Progenitor cell of endocrine pancreas (in vitro differentiated cells): ENCODE measurements around the gene ATG14. TPM values are rescaled to one million over a fixed set of nuclear protein-coding genes. Genes with fewer than 3 reads are reported as not detected.
"Not testable (repeated sequence)": the region's sequence is repeated elsewhere in the genome, so short reads cannot be mapped to it uniquely, and the experiment has no call there.

ENCODE experiments used
- DNase-seq: peaks from one replicate; pipeline ENCODE4 v3.0.0; 2021; ENCODE audit warnings: low spot score; ENCODE audit not compliant: unreplicated experiment
- H3K27ac Mint-ChIP-seq: 2 replicates; pipeline ENCODE4 v1.8.0; 2021; ENCODE audit warnings: mild to moderate bottlenecking, moderate library complexity, mixed read lengths
- H3K27me3 Mint-ChIP-seq: 2 replicates; pipeline ENCODE4 v1.8.0; 2021; ENCODE audit warnings: mixed read lengths
- H3K36me3 Mint-ChIP-seq: 2 replicates; pipeline ENCODE4 v1.8.0; 2022; ENCODE audit warnings: mixed read lengths; ENCODE audit not compliant: insufficient read depth
- H3K4me1 Mint-ChIP-seq: 2 replicates; pipeline ENCODE4 v1.8.0; 2021; ENCODE audit warnings: low read depth, mixed read lengths
- H3K4me3 Mint-ChIP-seq: 2 replicates; pipeline ENCODE4 v1.8.0; 2021; ENCODE audit warnings: low read depth, mild to moderate bottlenecking, moderate library complexity, mixed read lengths
- H3K9me3 Mint-ChIP-seq: 2 replicates; pipeline ENCODE4 v1.8.0; 2021; ENCODE audit warnings: low read depth, mixed read lengths
- total RNA-seq: library from RNA; stranded (reverse); gene quantifications from 2 replicates; pipeline ENCODE4 v1.2.1, GENCODE V29; 2021
- TF ChIP-seq, protein P1 (sequence below): fragments of 200-600 bp; sonication (generic); IDR thresholded peaks from one replicate; pipeline ENCODE4 v1.5.0; 2021; ENCODE audit warnings: antibody characterized with exemption, mild to moderate bottlenecking; ENCODE audit not compliant: unreplicated experiment

ATG14 gene
- total RNA-seq, 1 donor from 2014 or later: 14.9 TPM

GRCh38 chr14:55388160-55388559 lies 23.5 kb downstream of the ATG14 start:
- Mint-ChIP-seq H3K27ac (no peak overlapping the region), H3K4me1 (peaks cover 3% of the 10 kb centered on the region), H3K36me3 (peaks cover 9% of the 10 kb centered on the region), H3K9me3 (no peaks in the 10 kb centered on the region), H3K4me3 (no peak overlapping the region), H3K27me3 (no peaks in the 10 kb centered on the region)
- no peak for DNase-seq
- TF ChIP-seq, protein P1, sequence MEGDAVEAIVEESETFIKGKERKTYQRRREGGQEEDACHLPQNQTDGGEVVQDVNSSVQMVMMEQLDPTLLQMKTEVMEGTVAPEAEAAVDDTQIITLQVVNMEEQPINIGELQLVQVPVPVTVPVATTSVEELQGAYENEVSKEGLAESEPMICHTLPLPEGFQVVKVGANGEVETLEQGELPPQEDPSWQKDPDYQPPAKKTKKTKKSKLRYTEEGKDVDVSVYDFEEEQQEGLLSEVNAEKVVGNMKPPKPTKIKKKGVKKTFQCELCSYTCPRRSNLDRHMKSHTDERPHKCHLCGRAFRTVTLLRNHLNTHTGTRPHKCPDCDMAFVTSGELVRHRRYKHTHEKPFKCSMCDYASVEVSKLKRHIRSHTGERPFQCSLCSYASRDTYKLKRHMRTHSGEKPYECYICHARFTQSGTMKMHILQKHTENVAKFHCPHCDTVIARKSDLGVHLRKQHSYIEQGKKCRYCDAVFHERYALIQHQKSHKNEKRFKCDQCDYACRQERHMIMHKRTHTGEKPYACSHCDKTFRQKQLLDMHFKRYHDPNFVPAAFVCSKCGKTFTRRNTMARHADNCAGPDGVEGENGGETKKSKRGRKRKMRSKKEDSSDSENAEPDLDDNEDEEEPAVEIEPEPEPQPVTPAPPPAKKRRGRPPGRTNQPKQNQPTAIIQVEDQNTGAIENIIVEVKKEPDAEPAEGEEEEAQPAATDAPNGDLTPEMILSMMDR: no peak

DNA sequence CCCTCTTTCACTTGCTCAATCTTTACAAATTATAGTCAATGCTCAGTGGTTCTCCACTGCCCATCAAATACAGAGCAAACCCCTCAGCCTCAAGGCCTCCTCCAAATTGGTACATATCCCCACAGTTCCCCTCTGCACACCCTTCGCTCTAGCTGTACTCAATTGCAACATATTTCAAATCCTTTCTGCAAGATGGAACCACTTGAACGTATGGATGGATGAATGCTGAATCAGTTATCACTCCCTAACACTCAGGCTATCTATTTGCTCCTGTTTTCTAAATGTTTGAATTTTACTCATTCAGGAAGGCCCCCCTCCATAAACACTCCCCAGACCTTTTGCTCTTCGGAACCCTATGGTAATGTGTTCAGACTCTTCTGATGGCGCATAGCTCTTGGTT lies 24.5 kb downstream of the ATG14 start:
- H3K4me1 Mint-ChIP-seq: peaks cover 3% of the 10 kb centered on the region
- no peak for DNase-seq
- TF ChIP-seq, protein P1: no peak
- no peaks in the 10 kb centered on the region for H3K27me3 Mint-ChIP-seq
- H3K4me3 Mint-ChIP-seq: no peak overlapping the region
- H3K36me3 Mint-ChIP-seq: peaks cover 9% of the 10 kb centered on the region
- no peak overlapping the region for H3K27ac Mint-ChIP-seq
- no peaks in the 10 kb centered on the region for H3K9me3 Mint-ChIP-seq

DNA sequence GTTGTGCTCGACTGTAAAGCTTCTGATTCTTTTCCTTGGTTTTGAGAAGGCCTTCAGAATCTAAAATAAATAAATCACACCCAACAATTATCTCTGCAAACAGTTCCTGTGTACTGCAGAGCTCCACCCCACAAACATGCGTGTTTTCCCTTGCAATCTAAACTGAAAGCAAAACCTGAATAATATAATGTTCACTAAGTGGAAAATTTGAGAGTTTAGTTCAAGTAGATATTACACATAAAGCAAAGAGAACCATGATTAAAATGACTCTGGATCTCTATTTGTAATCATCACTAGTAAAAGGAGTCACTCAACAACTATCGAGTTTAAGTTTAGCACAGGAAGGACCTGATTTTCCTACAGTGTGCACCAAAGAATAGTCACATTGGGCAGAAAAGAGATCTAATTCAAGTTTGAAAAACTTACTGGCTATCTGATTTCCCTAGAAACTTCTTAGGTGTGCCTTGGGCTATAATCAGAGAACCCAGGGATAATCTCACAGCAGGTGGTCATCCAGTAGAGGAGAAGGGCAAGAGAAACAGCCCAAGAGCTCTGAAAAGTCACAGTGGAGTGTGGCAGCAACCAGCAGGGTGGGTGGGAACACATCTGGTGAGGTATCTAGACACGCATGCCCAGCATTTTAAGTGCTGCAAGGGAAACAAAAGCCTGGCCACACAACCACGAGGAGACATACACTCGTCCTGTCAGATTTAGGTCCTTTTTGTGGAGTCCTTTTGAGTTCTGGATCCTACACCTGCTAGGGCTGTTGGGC lies 25.4 kb downstream of the ATG14 start:
- DNase-seq: no peak
- peaks cover 3% of the 10 kb centered on the region for H3K4me1 Mint-ChIP-seq
- TF ChIP-seq, protein P1: no peak
- H3K27me3 Mint-ChIP-seq: no peaks in the 10 kb centered on the region
- no peaks in the 10 kb centered on the region for H3K9me3 Mint-ChIP-seq
- peak overlapping the region; percentile 54 for H3K27ac Mint-ChIP-seq
- no peak overlapping the region for H3K4me3 Mint-ChIP-seq
- H3K36me3 Mint-ChIP-seq: peaks cover 13% of the 10 kb centered on the region

- H3K9me3 Mint-ChIP-seq: no peaks in the 10 kb centered on the region
- TF ChIP-seq, protein P1: no peak
- DNase-seq: no peak
- H3K4me1 Mint-ChIP-seq: peaks cover 3% of the 10 kb centered on the region
- no peaks in the 10 kb centered on the region for H3K27me3 Mint-ChIP-seq
- H3K36me3 Mint-ChIP-seq: peaks cover 20% of the 10 kb centered on the region
- no peak overlapping the region for H3K4me3 Mint-ChIP-seq
- no peak overlapping the region for H3K27ac Mint-ChIP-seq
These were observed 27.1 kb downstream of the ATG14 start for GRCh38 chr14:55384536-55384935.

DNA sequence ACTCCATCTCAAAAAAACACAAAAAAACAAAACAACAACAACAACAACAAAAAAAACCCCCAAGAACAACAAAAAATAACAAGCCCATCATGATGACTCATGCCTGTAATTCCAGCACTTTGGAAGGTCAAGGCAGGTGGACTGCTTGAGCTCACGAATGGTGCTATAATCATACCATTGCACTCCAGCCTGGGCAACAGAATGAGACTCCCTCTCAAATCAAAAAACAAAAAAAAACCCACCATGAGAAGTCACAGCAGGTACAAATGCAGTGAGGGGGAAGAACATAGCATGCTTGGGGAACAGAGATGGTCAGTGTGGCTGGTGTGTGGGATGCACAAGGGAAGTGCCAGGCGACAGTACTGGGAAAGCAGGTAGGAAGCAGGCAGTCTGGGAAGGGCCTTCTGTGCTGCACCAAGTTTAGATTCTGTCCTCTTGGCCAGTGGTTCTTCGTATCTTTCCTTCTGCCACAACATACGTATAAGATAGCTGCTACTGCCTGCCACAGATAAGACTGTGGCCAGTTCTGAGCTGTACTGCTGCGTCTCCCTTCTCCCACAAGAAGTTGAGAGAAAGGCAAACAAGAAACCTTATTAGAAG lies 28.0 kb downstream of the ATG14 start:
- H3K4me3 Mint-ChIP-seq: no peak overlapping the region
- DNase-seq: no peak
- H3K27me3 Mint-ChIP-seq: no peaks in the 10 kb centered on the region
- peaks cover 19% of the 10 kb centered on the region for H3K36me3 Mint-ChIP-seq
- TF ChIP-seq, protein P1: no peak
- H3K27ac Mint-ChIP-seq: no peak overlapping the region
- H3K4me1 Mint-ChIP-seq: peaks cover 3% of the 10 kb centered on the region
- H3K9me3 Mint-ChIP-seq: no peaks in the 10 kb centered on the region

- not testable (repeated sequence) for H3K9me3 Mint-ChIP-seq, H3K27ac Mint-ChIP-seq, DNase-seq, H3K4me3 Mint-ChIP-seq, H3K4me1 Mint-ChIP-seq, H3K27me3 Mint-ChIP-seq
- H3K36me3 Mint-ChIP-seq: peaks cover 18% of the 10 kb centered on the region
These were observed 28.6 kb downstream of the ATG14 start for GRCh38 chr14:55383056-55383466.
